Measurements from ENCODE around the gene LY6G6C. TPM values are rescaled to one million over a fixed set of nuclear protein-coding genes. Genes with fewer than 3 reads are reported as not detected.
A peak's percentile ranks its signal among the peaks of the same experiment; 100 is the strongest.

The LY6G6C gene
- polyA plus RNA-seq, 3 donors = 0.27 TPM; not detected in 2

GRCh38 chr6:31708224-31708623, 13.3 kb downstream of the LY6G6C start:
- intact Hi-C loops (cut with micrococcal nuclease) = no loop called here
- DNase-seq = no peak
- no peak overlapping the region for H3K9ac ChIP-seq (ENCODE audit: insufficient read depth, low read length, poor library complexity, severe bottlenecking)
- H3K4me1 Mint-ChIP-seq = peaks cover 33% of the 10 kb centered on the region
- H2AFZ ChIP-seq (ENCODE audit: insufficient read depth, low read depth, low read length, poor library complexity, severe bottlenecking) = no peak overlapping the region
- H3K27me3 Mint-ChIP-seq (ENCODE audit: low read depth in 3 of 3) = peaks cover 0 to 8% (median 0%) of the 10 kb centered on the region in 3 donors
- TF ChIP-seq, protein P1, sequence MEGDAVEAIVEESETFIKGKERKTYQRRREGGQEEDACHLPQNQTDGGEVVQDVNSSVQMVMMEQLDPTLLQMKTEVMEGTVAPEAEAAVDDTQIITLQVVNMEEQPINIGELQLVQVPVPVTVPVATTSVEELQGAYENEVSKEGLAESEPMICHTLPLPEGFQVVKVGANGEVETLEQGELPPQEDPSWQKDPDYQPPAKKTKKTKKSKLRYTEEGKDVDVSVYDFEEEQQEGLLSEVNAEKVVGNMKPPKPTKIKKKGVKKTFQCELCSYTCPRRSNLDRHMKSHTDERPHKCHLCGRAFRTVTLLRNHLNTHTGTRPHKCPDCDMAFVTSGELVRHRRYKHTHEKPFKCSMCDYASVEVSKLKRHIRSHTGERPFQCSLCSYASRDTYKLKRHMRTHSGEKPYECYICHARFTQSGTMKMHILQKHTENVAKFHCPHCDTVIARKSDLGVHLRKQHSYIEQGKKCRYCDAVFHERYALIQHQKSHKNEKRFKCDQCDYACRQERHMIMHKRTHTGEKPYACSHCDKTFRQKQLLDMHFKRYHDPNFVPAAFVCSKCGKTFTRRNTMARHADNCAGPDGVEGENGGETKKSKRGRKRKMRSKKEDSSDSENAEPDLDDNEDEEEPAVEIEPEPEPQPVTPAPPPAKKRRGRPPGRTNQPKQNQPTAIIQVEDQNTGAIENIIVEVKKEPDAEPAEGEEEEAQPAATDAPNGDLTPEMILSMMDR (IDR thresholded peaks at IDR 0.05) = no peak
- H3K36me3 ChIP-seq (replicated peaks in 1 of 2; ENCODE audit: control insufficient read depth in 1 of 2, insufficient read depth in 2 of 2, low read length in 2 of 2) = no peaks in the 10 kb centered on the region
- no peaks in the 10 kb centered on the region for H3K9me3 ChIP-seq (replicated peaks in 1 of 2; ENCODE audit: control insufficient read depth in 1 of 2, insufficient read depth in 1 of 2, low read length in 2 of 2)
- H3K27me3 ChIP-seq (ENCODE audit: control insufficient read depth in 2 of 2, insufficient read depth in 2 of 2, low read length in 2 of 2) = no peaks in the 10 kb centered on the region
- H3K36me3 Mint-ChIP-seq = no peaks in the 10 kb centered on the region
- no peaks in the 10 kb centered on the region for H4K20me1 ChIP-seq (ENCODE audit: insufficient read depth, low read length)
- peaks cover 0 to 2% (median 0%) of the 10 kb centered on the region in 7 donors for H3K9me3 Mint-ChIP-seq
- no peak overlapping the region for H3K4me3 ChIP-seq (replicated peaks in 1 of 3; ENCODE audit: low read depth in 2 of 3, low read length in 3 of 3)
- H3K4me1 ChIP-seq (ENCODE audit: control insufficient read depth in 1 of 2, insufficient read depth in 2 of 2, low read length in 2 of 2) = peaks cover 26 to 34% of the 10 kb centered on the region in 2 donors
- no peak overlapping the region for H3K4me2 ChIP-seq (replicated peaks; ENCODE audit: extremely low read depth, low read length, poor library complexity, severe bottlenecking)
- H3K27ac Mint-ChIP-seq = no peak overlapping the region
- no peaks in the 10 kb centered on the region for H3K79me2 ChIP-seq (ENCODE audit: insufficient read depth, low read length)
- H3K4me3 Mint-ChIP-seq = no peak overlapping the region
- H3K27ac ChIP-seq (ENCODE audit: low read depth in 1 of 2, low read length in 2 of 2) = no peak overlapping the region
- WGBS (ENCODE audit: insufficient coverage) = 100% methylated on average over 1 of the region's 3 CpGs

DNA sequence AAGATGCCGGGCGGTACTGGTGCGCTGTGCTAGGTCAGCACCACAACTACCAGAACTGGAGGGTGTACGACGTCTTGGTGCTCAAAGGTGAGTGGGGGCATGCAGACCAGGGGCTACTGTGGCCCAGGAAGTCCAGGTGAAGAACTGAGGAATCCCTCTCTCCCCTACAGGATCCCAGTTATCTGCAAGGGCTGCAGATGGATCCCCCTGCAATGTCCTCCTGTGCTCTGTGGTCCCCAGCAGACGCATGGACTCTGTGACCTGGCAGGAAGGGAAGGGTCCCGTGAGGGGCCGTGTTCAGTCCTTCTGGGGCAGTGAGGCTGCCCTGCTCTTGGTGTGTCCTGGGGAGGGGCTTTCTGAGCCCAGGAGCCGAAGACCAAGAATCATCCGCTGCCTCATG, 13.8 kb downstream of the LY6G6C start:
- intact Hi-C loops (cut with micrococcal nuclease) = no loop called here
- Histone ChIP-seq H3K36me3 (replicated peaks in 1 of 2; ENCODE audit: control insufficient read depth in 1 of 2, insufficient read depth in 2 of 2, low read length in 2 of 2) (no peaks in the 10 kb centered on the region), H3K4me2 (replicated peaks; ENCODE audit: extremely low read depth, low read length, poor library complexity, severe bottlenecking) (no peak overlapping the region), H2AFZ (ENCODE audit: insufficient read depth, low read depth, low read length, poor library complexity, severe bottlenecking) (no peak overlapping the region), H3K79me2 (ENCODE audit: insufficient read depth, low read length) (peaks cover 3% of the 10 kb centered on the region), H3K9ac (ENCODE audit: insufficient read depth, low read length, poor library complexity, severe bottlenecking) (no peak overlapping the region), H3K4me1 (ENCODE audit: control insufficient read depth in 1 of 2, insufficient read depth in 2 of 2, low read length in 2 of 2) (peaks cover 26 to 34% of the 10 kb centered on the region in 2 donors), H3K4me3 (replicated peaks in 1 of 3; ENCODE audit: low read depth in 2 of 3, low read length in 3 of 3) (no peak overlapping the region), H3K27ac (ENCODE audit: low read depth in 1 of 2, low read length in 2 of 2) (no peak overlapping the region), H3K27me3 (ENCODE audit: control insufficient read depth in 2 of 2, insufficient read depth in 2 of 2, low read length in 2 of 2) (no peaks in the 10 kb centered on the region), H3K9me3 (replicated peaks in 1 of 2; ENCODE audit: control insufficient read depth in 1 of 2, insufficient read depth in 1 of 2, low read length in 2 of 2) (no peaks in the 10 kb centered on the region), H4K20me1 (ENCODE audit: insufficient read depth, low read length) (no peaks in the 10 kb centered on the region)
- Mint-ChIP-seq H3K27ac (peak overlapping the region in 2 of 7 donors; percentile 6 to 23), H3K4me1 (peaks cover 34% of the 10 kb centered on the region), H3K9me3 (peaks cover 0 to 2% (median 0%) of the 10 kb centered on the region in 7 donors), H3K4me3 (no peak overlapping the region), H3K27me3 (ENCODE audit: low read depth in 3 of 3) (peaks cover 0 to 7% (median under 1%) of the 10 kb centered on the region in 3 donors), H3K36me3 (peaks cover 0 to under 1% of the 10 kb centered on the region in 2 donors)
- 92% methylated on average over 8 of the region's 10 CpGs for WGBS (ENCODE audit: insufficient coverage)
- TF ChIP-seq, protein P1 (IDR thresholded peaks at IDR 0.05) = no peak
- no peak for DNase-seq

Measured in CD14-positive monocyte (primary cell).